Stimulated activated CD4-positive, alpha-beta T cell treated with anti-CD3 and anti-CD28 coated beads, Interleukin-15, amount 100 ng/mL, for 48 hours (primary cell): ENCODE measurements around the gene SH2D3A.

Experiments
- DNase-seq, 2 donors: peaks; one replicate each; pipeline ENCODE4 v3.0.0-alpha.2; 2020; ENCODE audit warnings: low read depth in 2 of 2

SH2D3A gene

DNA sequence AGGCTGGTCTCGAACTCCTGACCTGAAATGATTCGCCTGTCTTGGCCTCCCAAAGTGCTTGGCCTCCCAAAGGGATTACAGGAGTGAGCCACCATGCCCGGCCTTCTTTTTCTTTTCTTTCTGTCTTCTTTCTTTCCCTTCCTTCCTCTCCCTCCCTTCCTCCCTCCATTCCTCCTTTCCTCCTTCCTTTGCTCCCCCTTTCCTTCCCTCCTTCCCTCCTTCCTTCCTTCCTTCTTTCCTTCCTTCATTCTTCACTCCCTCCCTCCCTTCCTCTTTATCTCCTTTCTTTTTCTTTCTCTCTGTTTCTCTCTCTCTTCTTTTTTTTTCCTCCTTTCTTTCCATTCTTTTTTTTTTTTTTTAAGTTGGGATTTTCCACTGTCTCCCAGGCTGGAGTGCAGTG lies 58.9 kb downstream of the SH2D3A start:
- DNase-seq: no peak

DNA sequence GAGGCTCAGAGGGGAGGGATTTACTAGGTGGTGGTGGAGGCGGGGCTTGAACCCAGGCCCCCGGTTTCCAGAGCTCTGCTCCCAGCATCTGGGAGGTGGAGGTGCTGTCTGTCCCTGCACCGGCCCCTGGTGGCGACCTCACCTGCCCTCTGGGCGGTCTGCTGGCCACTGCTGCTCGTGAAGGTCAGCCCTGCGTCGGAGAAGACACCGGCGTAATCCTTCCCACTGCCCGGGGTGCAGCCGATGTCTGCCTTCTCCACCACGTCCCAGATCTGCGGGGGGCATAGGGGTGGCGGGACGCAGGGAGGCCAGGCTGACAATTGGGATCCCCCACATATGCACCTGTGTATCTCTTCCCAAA lies 59.6 kb downstream of the SH2D3A start:
- DNase-seq: no peak

DNA sequence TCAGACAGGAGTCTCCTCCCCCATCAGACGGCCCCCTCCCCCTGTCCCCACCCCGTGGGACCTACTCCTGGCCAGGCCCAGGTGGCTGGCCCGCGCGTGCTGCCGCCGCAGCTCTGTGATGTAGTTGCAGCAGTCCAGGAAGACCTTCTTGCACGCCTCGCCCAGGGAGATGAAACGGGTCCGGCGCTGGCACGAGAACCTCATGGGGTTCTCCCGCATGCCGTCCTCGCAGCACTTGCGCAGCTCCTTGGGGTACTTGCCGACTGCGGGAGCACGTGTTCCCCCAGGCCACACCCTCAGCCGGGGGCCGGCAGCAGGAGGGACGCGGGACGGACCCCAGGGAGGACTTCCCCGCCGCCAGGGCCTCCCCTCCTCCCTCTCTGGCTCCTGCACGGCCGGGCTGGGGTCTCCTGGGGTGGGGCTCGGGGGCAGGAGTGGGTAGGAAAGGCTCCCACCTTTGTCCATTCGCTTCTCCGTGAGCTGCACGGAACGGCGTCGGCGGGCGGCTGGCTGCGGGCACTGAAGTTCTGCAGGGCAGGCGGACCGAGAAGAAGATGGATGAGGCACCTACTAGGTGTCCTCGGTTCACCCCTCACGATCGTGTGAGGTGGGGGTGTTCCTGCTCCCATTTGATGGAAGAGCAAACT lies 60.1 kb downstream of the SH2D3A start:
- DNase-seq: no peak

DNA sequence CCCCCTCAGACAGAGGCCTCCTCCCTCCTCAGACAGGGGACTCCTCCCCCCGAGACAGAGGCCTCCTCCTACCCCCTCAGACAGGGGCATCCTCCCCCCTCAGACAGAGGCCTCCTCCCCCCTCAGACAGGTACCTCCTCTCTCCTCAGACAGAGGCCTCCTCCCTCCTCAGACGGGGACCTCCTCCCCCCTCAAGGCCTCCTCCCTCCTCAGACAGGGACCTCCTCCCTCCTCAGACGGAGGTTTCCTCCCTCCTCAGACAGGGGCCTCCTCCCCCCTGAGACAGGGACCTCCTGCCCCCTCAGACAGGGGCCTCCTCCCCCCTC lies 60.6 kb downstream of the SH2D3A start:
- no peak for DNase-seq

DNA sequence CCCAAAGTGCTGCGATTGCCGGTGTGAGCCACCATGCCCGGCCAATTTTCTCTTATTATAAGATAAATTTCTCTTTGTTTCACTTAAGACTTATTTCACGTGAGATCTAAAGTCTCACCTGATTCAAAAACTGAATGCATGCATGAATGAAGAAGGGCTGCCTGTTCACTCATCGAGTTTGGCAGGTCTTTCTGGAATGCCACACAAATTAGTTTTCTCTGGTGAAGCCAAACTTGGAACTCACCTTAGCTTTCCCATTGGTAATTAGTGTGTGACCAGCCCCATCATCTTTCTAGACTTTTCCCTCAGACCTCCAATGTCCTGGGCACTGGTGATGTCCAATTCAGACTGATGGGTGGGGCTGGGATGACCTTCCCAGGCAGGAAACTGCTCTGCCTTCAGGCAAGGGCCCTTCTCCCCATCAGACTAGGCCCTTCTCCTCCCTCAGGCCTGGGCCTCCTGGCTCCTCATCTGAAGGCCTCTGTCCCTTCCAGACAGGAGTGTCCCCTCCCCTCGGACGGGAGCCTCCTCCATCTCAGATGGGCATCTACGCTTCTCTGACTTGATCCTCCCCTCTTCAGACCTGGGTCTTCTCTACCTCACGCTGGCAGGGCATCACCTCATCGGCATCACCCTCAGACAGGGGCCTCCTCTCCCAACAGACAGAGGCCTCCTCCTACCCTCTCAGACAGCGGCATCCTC lies 61.2 kb downstream of the SH2D3A start:
- DNase-seq: no peak
